ENCODE data around the gene TBC1D14.

The TBC1D14 gene

GRCh38 chr4:7000421-7001176 is 91.0 kb downstream of the TBC1D14 start:
- Histone ChIP-seq H3K27me3 (ENCODE audit: control insufficient read depth, insufficient read depth, low read length) (no peaks in the 10 kb centered on the region), H3K36me3 (ENCODE audit: control insufficient read depth, insufficient read depth, low read length) (peaks cover 24% of the 10 kb centered on the region), H3K27ac (ENCODE audit: low read depth, low read length) (no peak overlapping the region), H3K4me3 (ENCODE audit: low read length) (no peak overlapping the region), H3K9ac (ENCODE audit: low read length) (no peak overlapping the region), H3K4me1 (ENCODE audit: control insufficient read depth, insufficient read depth, low read length) (no peaks in the 10 kb centered on the region)

GRCh38 chr4:7001271-7001670 is 91.6 kb downstream of the TBC1D14 start:
- Histone ChIP-seq H3K4me3 (ENCODE audit: low read length) (no peak overlapping the region), H3K27ac (ENCODE audit: low read depth, low read length) (no peak overlapping the region), H3K27me3 (ENCODE audit: control insufficient read depth, insufficient read depth, low read length) (no peaks in the 10 kb centered on the region), H3K4me1 (ENCODE audit: control insufficient read depth, insufficient read depth, low read length) (no peaks in the 10 kb centered on the region), H3K36me3 (ENCODE audit: control insufficient read depth, insufficient read depth, low read length) (peaks cover 24% of the 10 kb centered on the region), H3K9ac (ENCODE audit: low read length) (no peak overlapping the region)

GRCh38 chr4:7002336-7002735 is 92.7 kb downstream of the TBC1D14 start:
- Histone ChIP-seq H3K9ac (ENCODE audit: low read length) (no peak overlapping the region), H3K27me3 (ENCODE audit: control insufficient read depth, insufficient read depth, low read length) (no peaks in the 10 kb centered on the region), H3K36me3 (ENCODE audit: control insufficient read depth, insufficient read depth, low read length) (peaks cover 30% of the 10 kb centered on the region), H3K4me3 (ENCODE audit: low read length) (no peak overlapping the region), H3K27ac (ENCODE audit: low read depth, low read length) (no peak overlapping the region), H3K4me1 (ENCODE audit: control insufficient read depth, insufficient read depth, low read length) (no peaks in the 10 kb centered on the region)

GRCh38 chr4:7003176-7003878 is 93.7 kb downstream of the TBC1D14 start:
- Histone ChIP-seq H3K9ac (ENCODE audit: low read length) (no peak overlapping the region), H3K4me1 (ENCODE audit: control insufficient read depth, insufficient read depth, low read length) (no peaks in the 10 kb centered on the region), H3K4me3 (ENCODE audit: low read length) (no peak overlapping the region), H3K36me3 (ENCODE audit: control insufficient read depth, insufficient read depth, low read length) (peaks cover 30% of the 10 kb centered on the region), H3K27me3 (ENCODE audit: control insufficient read depth, insufficient read depth, low read length) (no peaks in the 10 kb centered on the region), H3K27ac (ENCODE audit: low read depth, low read length) (no peak overlapping the region)

GRCh38 chr4:7003879-7004240 is 94.2 kb downstream of the TBC1D14 start:
- peaks cover 30% of the 10 kb centered on the region for H3K36me3 ChIP-seq (ENCODE audit: control insufficient read depth, insufficient read depth, low read length)
- no peaks in the 10 kb centered on the region for H3K4me1 ChIP-seq (ENCODE audit: control insufficient read depth, insufficient read depth, low read length)
- no peak overlapping the region for H3K27ac ChIP-seq (ENCODE audit: low read depth, low read length)
- no peaks in the 10 kb centered on the region for H3K27me3 ChIP-seq (ENCODE audit: control insufficient read depth, insufficient read depth, low read length)
- no peak overlapping the region for H3K9ac ChIP-seq (ENCODE audit: low read length)
- H3K4me3 ChIP-seq (ENCODE audit: low read length), result no peak overlapping the region

- no peaks in the 10 kb centered on the region for H3K4me1 ChIP-seq (ENCODE audit: control insufficient read depth, insufficient read depth, low read length)
- H3K27me3 ChIP-seq (ENCODE audit: control insufficient read depth, insufficient read depth, low read length), result no peaks in the 10 kb centered on the region
- no peak overlapping the region for H3K4me3 ChIP-seq (ENCODE audit: low read length)
- H3K36me3 ChIP-seq (ENCODE audit: control insufficient read depth, insufficient read depth, low read length), result peaks cover 27% of the 10 kb centered on the region
- no peak overlapping the region for H3K27ac ChIP-seq (ENCODE audit: low read depth, low read length)
- no peak overlapping the region for H3K9ac ChIP-seq (ENCODE audit: low read length)
Measured at GRCh38 chr4:7004331-7004730, 94.7 kb downstream of the TBC1D14 start.

GRCh38 chr4:7005571-7005970 is 95.9 kb downstream of the TBC1D14 start:
- H3K27ac ChIP-seq (ENCODE audit: low read depth, low read length), result no peak overlapping the region
- no peak overlapping the region for H3K4me3 ChIP-seq (ENCODE audit: low read length)
- no peaks in the 10 kb centered on the region for H3K4me1 ChIP-seq (ENCODE audit: control insufficient read depth, insufficient read depth, low read length)
- H3K36me3 ChIP-seq (ENCODE audit: control insufficient read depth, insufficient read depth, low read length), result peaks cover 26% of the 10 kb centered on the region
- H3K9ac ChIP-seq (ENCODE audit: low read length), result no peak overlapping the region
- H3K27me3 ChIP-seq (ENCODE audit: control insufficient read depth, insufficient read depth, low read length), result no peaks in the 10 kb centered on the region

GRCh38 chr4:7006411-7006810 is 96.8 kb downstream of the TBC1D14 start:
- Histone ChIP-seq H3K4me1 (ENCODE audit: control insufficient read depth, insufficient read depth, low read length) (no peaks in the 10 kb centered on the region), H3K36me3 (ENCODE audit: control insufficient read depth, insufficient read depth, low read length) (peaks cover 21% of the 10 kb centered on the region), H3K27ac (ENCODE audit: low read depth, low read length) (no peak overlapping the region), H3K9ac (ENCODE audit: low read length) (no peak overlapping the region), H3K27me3 (ENCODE audit: control insufficient read depth, insufficient read depth, low read length) (no peaks in the 10 kb centered on the region), H3K4me3 (ENCODE audit: low read length) (no peak overlapping the region)

GRCh38 chr4:7007142-7007907 is 97.7 kb downstream of the TBC1D14 start:
- H3K4me1 ChIP-seq (ENCODE audit: control insufficient read depth, insufficient read depth, low read length), result no peaks in the 10 kb centered on the region
- peaks cover 18% of the 10 kb centered on the region for H3K36me3 ChIP-seq (ENCODE audit: control insufficient read depth, insufficient read depth, low read length)
- H3K4me3 ChIP-seq (ENCODE audit: low read length), result no peak overlapping the region
- H3K27me3 ChIP-seq (ENCODE audit: control insufficient read depth, insufficient read depth, low read length), result no peaks in the 10 kb centered on the region
- H3K9ac ChIP-seq (ENCODE audit: low read length), result no peak overlapping the region
- H3K27ac ChIP-seq (ENCODE audit: low read depth, low read length), result no peak overlapping the region

- H3K27ac ChIP-seq (ENCODE audit: low read depth, low read length), result no peak overlapping the region
- H3K4me1 ChIP-seq (ENCODE audit: control insufficient read depth, insufficient read depth, low read length), result no peaks in the 10 kb centered on the region
- H3K9ac ChIP-seq (ENCODE audit: low read length), result no peak overlapping the region
- no peak overlapping the region for H3K4me3 ChIP-seq (ENCODE audit: low read length)
- peaks cover 18% of the 10 kb centered on the region for H3K36me3 ChIP-seq (ENCODE audit: control insufficient read depth, insufficient read depth, low read length)
- H3K27me3 ChIP-seq (ENCODE audit: control insufficient read depth, insufficient read depth, low read length), result no peaks in the 10 kb centered on the region
Measured at GRCh38 chr4:7007944-7008343, 98.3 kb downstream of the TBC1D14 start.

GRCh38 chr4:7009564-7009963 is 99.9 kb downstream of the TBC1D14 start:
- H3K4me1 ChIP-seq (ENCODE audit: control insufficient read depth, insufficient read depth, low read length), result no peaks in the 10 kb centered on the region
- H3K4me3 ChIP-seq (ENCODE audit: low read length), result no peak overlapping the region
- no peak overlapping the region for H3K9ac ChIP-seq (ENCODE audit: low read length)
- no peak overlapping the region for H3K27ac ChIP-seq (ENCODE audit: low read depth, low read length)
- peaks cover 22% of the 10 kb centered on the region for H3K36me3 ChIP-seq (ENCODE audit: control insufficient read depth, insufficient read depth, low read length)
- H3K27me3 ChIP-seq (ENCODE audit: control insufficient read depth, insufficient read depth, low read length), result no peaks in the 10 kb centered on the region

GRCh38 chr4:7013175-7013574 is 103.5 kb downstream of the TBC1D14 start:
- H3K36me3 ChIP-seq (ENCODE audit: control insufficient read depth, insufficient read depth, low read length), result peaks cover 41% of the 10 kb centered on the region
- H3K27ac ChIP-seq (ENCODE audit: low read depth, low read length), result no peak overlapping the region
- no peaks in the 10 kb centered on the region for H3K4me1 ChIP-seq (ENCODE audit: control insufficient read depth, insufficient read depth, low read length)
- H3K27me3 ChIP-seq (ENCODE audit: control insufficient read depth, insufficient read depth, low read length), result no peaks in the 10 kb centered on the region
- H3K9ac ChIP-seq (ENCODE audit: low read length), result no peak overlapping the region
- H3K4me3 ChIP-seq (ENCODE audit: low read length), result no peak overlapping the region

All from rectal smooth muscle tissue (tissue), 1 donor.